HG03520 (cell line): Measurements from ENCODE around the gene FEM1B.
"Not testable (repeated sequence)": the region's sequence is repeated elsewhere in the genome, so short reads cannot be mapped to it uniquely, and the experiment has no call there.

Source experiments
- ATAC-seq: cut with Tn5 transposase; IDR thresholded peaks from one replicate; pipeline ENCODE4 v1.9.1; 2021; ENCODE audit warnings: mild to moderate bottlenecking, moderate library complexity; ENCODE audit not compliant: unreplicated experiment

Gene FEM1B

GRCh38 chr15:68277603-68278344, at the start of gene FEM1B:
Gene FEM1B, plus strand, starts transcription at chr15:68277745. Its CDS starts 673 bp downstream, at chr15:68278418.
- ATAC-seq: peak; percentile 66

DNA sequence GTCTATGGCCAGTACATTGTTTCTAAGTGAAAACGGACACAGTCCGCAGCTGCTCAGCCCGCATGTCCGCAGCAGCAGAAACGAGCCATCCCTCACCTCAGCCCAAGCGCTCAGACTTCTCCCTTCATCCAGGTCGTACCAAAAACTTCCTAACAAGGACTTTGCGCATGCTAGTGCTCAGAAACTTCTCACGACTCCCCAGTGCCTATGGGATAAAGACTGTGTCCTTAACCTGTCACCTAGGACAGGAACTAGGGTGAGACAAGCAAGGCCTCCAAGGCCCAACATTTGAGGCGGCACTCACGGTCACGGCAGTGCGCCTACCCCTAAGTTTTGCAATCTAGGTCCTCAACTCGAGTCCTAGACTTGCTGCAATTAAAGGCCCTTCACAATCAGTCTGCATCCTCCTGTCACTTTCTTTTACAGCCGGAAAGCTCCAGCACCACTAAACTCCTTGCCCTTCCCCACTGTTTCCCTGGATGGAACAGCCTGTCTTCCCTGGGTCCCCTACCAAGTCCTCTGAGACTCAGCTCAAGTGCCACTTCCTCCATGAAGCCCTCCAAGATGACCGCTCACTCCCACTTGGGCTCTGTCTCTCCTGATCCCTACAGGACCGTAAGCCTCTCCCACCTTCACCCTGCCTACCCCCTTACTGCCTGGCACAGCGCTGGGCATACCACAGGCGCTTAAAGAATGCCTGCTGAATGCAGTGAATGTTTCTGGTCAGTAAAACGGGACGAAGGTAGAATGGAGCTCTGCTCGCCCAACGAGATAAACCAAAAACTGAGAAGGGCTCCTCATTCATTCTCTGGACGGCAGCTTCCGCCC, 49.2 kb upstream of the FEM1B start:
- ATAC-seq: no peak

DNA sequence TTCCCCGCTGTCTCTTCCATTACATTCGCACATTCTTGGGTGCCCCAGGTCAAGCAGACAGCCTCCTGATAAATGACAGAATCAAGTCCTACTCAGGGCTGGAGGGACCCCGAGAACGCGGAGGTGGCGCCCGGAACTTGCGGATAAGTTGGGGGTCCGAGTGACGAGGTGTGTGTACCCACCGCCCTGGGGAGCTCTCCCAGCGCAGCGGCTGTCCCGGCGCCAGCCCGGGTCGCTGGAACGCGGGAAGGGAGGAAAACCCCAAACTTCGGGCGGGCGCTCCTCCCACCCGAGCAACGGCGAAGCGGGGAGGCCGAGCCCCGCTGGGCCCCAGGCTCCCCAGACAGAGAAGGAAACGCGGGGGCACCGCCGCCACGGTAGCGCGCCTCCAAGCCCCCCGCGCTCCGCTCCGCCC, 48.6 kb upstream of the FEM1B start:
- ATAC-seq: no peak

GRCh38 chr15:68229386-68230156, 48.0 kb upstream of the FEM1B start, which contains the start of gene CLN6:
Gene CLN6, minus strand, starts transcription at chr15:68229728. Its CDS starts 144 bp downstream, at chr15:68229584.
- peak; percentile 70 for ATAC-seq

DNA sequence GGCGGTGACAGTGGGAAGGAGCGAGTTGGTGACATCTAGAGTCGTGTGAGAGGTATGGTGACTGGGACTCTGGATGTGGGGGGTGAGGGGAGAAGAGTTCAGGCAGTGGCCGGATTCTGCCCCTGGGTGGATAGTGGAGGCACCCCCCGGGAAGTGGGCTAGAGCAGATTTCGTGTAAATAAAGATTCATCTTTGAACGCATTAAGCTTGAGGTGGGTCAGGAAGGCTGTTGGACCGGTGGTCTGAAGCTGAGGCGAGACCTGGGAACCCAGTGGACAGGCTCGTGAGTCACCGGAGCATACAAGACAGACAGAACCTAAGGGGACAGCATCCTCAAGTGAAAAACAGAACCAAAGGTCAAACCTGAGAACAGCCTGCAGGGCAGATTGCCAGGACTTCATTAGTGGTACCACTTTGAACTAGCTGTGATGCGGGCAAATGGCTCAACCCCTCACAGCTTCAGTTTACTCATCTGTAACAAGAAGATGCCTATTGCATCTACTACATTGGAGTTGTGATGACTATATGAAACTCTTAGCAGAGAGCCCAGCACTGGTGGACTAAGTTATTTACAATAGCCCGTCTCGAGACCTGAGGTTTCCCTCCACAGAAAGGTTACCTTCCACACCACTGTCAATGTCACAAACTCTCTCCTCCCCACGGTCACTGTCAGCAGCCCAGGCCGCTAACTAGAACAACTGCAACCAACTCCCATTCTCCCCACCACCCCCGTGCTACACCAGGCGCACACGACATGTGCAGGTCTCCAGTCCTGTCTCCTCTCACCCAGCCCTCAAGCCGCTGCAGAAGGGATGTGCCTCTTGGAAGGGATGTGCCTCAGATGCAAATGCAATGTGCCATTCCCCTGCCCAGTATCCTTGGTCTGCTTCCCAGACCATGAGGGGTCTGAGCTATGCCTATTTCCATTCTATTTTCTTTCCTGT, 47.1 kb upstream of the FEM1B start:
- ATAC-seq: no peak

- ATAC-seq: no peak
These were observed 46.3 kb upstream of the FEM1B start for GRCh38 chr15:68231102-68231818.

- ATAC-seq: no peak
These were observed 45.1 kb upstream of the FEM1B start for GRCh38 chr15:68232449-68232848.

DNA sequence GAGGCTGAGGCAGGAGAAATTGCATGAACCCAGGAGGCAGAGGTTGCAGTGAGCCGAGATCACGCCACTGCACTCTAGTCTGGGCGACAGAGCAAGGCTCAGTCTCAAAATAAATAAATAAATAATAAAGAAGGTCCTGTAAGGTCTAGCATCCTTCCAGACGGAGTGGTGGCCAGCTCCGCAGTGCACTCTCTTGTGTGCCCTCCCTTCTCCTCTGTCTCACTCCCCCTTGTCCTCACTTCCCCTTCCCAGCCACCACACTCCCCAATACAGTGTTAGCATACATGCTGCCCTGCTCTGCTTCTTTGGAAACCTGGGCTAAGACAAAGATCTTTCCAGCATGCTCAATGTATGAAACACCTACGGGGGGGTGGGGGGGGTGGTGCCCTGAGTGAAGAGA, 44.6 kb upstream of the FEM1B start:
- no peak for ATAC-seq

GRCh38 chr15:68234060-68234459, 43.5 kb upstream of the FEM1B start:
- no peak for ATAC-seq

- not testable (repeated sequence) for ATAC-seq
These were observed 43.0 kb upstream of the FEM1B start for GRCh38 chr15:68234520-68234919.

GRCh38 chr15:68235022-68235421, 42.5 kb upstream of the FEM1B start:
- ATAC-seq: no peak

GRCh38 chr15:68239025-68239424, 38.5 kb upstream of the FEM1B start:
- ATAC-seq: no peak

GRCh38 chr15:68241088-68241935, 36.2 kb upstream of the FEM1B start:
- ATAC-seq: no peak

DNA sequence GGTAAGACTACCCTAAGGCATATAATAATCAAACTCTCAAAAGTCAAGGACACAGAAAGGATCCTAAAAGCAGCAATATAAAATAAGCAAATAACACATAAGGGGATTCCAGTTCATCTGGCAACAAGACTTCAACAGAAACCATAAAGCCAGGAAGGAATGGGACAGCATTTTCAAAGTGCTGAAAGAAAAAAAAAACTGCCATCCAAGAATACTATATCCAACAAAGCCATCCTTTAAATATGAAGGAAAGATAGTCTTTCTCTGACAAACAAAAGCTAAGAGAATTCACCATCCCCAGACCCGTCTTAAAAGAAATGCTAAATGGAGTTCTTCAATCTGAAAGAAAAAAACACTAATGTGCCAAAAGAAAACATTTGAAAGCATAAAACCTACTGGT, 33.3 kb upstream of the FEM1B start:
- ATAC-seq: no peak

GRCh38 chr15:68249058-68249713, 28.4 kb upstream of the FEM1B start:
- no peak for ATAC-seq

- no peak for ATAC-seq
These were observed 24.5 kb upstream of the FEM1B start for GRCh38 chr15:68252925-68253534.

- no peak for ATAC-seq
These were observed 20.7 kb upstream of the FEM1B start for GRCh38 chr15:68256675-68257450.
